HuH-7 (cell line): ENCODE measurements around the gene GPR176.

ENCODE experiments used
- DNase-seq: peaks from one replicate; pipeline ENCODE4 v3.0.0; 2011; ENCODE audit warnings: low spot score

The GPR176 gene

GRCh38 chr15:39889601-39890000 lies 30.5 kb downstream of the GPR176 start:
- no peak for DNase-seq

GRCh38 chr15:39888809-39889208 lies 31.3 kb downstream of the GPR176 start:
- DNase-seq, result peak; percentile 26

- no peak for DNase-seq
These were observed 31.8 kb downstream of the GPR176 start for GRCh38 chr15:39888243-39888642.

- DNase-seq, result peak; percentile 39
These were observed 32.2 kb downstream of the GPR176 start for GRCh38 chr15:39887832-39888231.

- DNase-seq, result no peak
These were observed 32.9 kb downstream of the GPR176 start for GRCh38 chr15:39887211-39887610.

GRCh38 chr15:39886418-39886817 lies 33.6 kb downstream of the GPR176 start:
- no peak for DNase-seq

GRCh38 chr15:39885099-39885777 lies 34.8 kb downstream of the GPR176 start:
- no peak for DNase-seq

GRCh38 chr15:39884351-39884750 lies 35.7 kb downstream of the GPR176 start:
- no peak for DNase-seq

- DNase-seq, result no peak
These were observed 37.5 kb downstream of the GPR176 start for GRCh38 chr15:39882602-39883001.

- DNase-seq, result no peak
These were observed 38.3 kb downstream of the GPR176 start for GRCh38 chr15:39881790-39882189.

- DNase-seq, result no peak
These were observed 39.2 kb downstream of the GPR176 start for GRCh38 chr15:39880718-39881387.

- no peak for DNase-seq
These were observed 41.7 kb downstream of the GPR176 start for GRCh38 chr15:39878406-39878785.

GRCh38 chr15:39874890-39875549 lies 45.0 kb downstream of the GPR176 start:
- DNase-seq, result peak; percentile 17

GRCh38 chr15:39873978-39874377 lies 46.1 kb downstream of the GPR176 start:
- DNase-seq, result no peak

- DNase-seq, result no peak
These were observed 49.5 kb downstream of the GPR176 start for GRCh38 chr15:39870537-39870936.

- DNase-seq, result no peak
These were observed 50.1 kb downstream of the GPR176 start for GRCh38 chr15:39869858-39870515.

GRCh38 chr15:39869254-39869653 lies 50.8 kb downstream of the GPR176 start:
- no peak for DNase-seq

- no peak for DNase-seq
These were observed 51.7 kb downstream of the GPR176 start for GRCh38 chr15:39868396-39868795.

- no peak for DNase-seq
These were observed 56.0 kb downstream of the GPR176 start for GRCh38 chr15:39864116-39864515.

GRCh38 chr15:39860871-39861270 lies 59.2 kb downstream of the GPR176 start:
- DNase-seq, result no peak

- DNase-seq, result peak; percentile 12
These were observed 59.9 kb downstream of the GPR176 start for GRCh38 chr15:39860200-39860599.

- DNase-seq, result no peak
These were observed 60.4 kb downstream of the GPR176 start for GRCh38 chr15:39859636-39860035.

- DNase-seq, result no peak
These were observed 62.9 kb downstream of the GPR176 start for GRCh38 chr15:39857132-39857531.
